GM12878 (cell line): ENCODE data around the gene MCEMP1. TPM values are rescaled to one million over a fixed set of nuclear protein-coding genes. Genes with fewer than 3 reads are reported as not detected.
A peak's percentile ranks its signal among the peaks of the same experiment; 100 is the strongest.

Source experiments
- ATF7 ChIP-seq: fragments of 450-650 bp; IDR thresholded peaks from 2 replicates; pipeline ENCODE4 v1.6.1; 2016; ENCODE audit warnings: low read depth, mild to moderate bottlenecking
- BCL11A ChIP-seq: IDR thresholded peaks from 2 replicates; pipeline ENCODE4 v1.6.1; 2011; ENCODE audit warnings: low read depth, low read length
- CHD2 ChIP-seq: IDR thresholded peaks from 2 replicates; pipeline ENCODE4 v1.6.1; 2011; ENCODE audit warnings: low read depth, low read length, improper control_type of control experiment, borderline replicate concordance
- CTCF ChIP-seq, 3 experiments: IDR thresholded peaks in 2 of 3; conservative IDR thresholded peaks in 1 of 3; 2 replicates each; pipeline ENCODE4 v1.5.1; 2011; ENCODE audit warnings: low read depth in 3 of 3, low read length in 3 of 3, mild to moderate bottlenecking in 3 of 3, control low read depth in 2 of 3, moderate library complexity in 2 of 3, inconsistent platforms in 1 of 3, mixed read lengths in 1 of 3; ENCODE audit not compliant: control insufficient read depth in 2 of 3, insufficient read depth in 1 of 3; ENCODE audit errors: extremely low read depth in 1 of 3
- EGR1 ChIP-seq, 2 experiments: IDR thresholded peaks; 1 replicate in 1 of 2; 2 replicates in 1 of 2; pipeline ENCODE4 v1.6.1; 2011 to 2012; ENCODE audit warnings: low read depth in 2 of 2, low read length in 2 of 2, borderline replicate concordance in 1 of 2, mild to moderate bottlenecking in 1 of 2, moderate library complexity in 1 of 2
- HDAC2 ChIP-seq: fragments of 200-600 bp; sonication (generic); IDR thresholded peaks from 2 replicates; pipeline ENCODE4 v1.6.1; 2017
- HDAC6 ChIP-seq: fragments of 200-600 bp; sonication (generic); IDR thresholded peaks from one replicate; pipeline ENCODE4 v1.8.0; 2017; ENCODE audit warnings: antibody characterized with exemption; ENCODE audit not compliant: unreplicated experiment
- IKZF2 ChIP-seq, 2 experiments: fragments of 450-650 bp; IDR thresholded peaks; 2 replicates each; pipeline ENCODE4 v1.6.1; 2017; ENCODE audit warnings: mild to moderate bottlenecking in 2 of 2, moderate library complexity in 2 of 2
- JUNB ChIP-seq: IDR thresholded peaks from 2 replicates; pipeline ENCODE4 v1.6.1; 2016; ENCODE audit warnings: antibody characterized with exemption, mild to moderate bottlenecking
- NFYB ChIP-seq: IDR thresholded peaks from 2 replicates; pipeline ENCODE4 v1.6.1; 2011; ENCODE audit warnings: low read depth, mild to moderate bottlenecking, low read length, improper control_type of control experiment, moderate library complexity; ENCODE audit not compliant: insufficient read depth
- NRF1 ChIP-seq: conservative IDR thresholded peaks from 2 replicates; pipeline ENCODE4 v1.6.1; 2011; ENCODE audit warnings: mild to moderate bottlenecking, low read depth, low read length, improper control_type of control experiment
- SMAD1 ChIP-seq: fragments of 450-650 bp; IDR thresholded peaks from 2 replicates; pipeline ENCODE4 v1.6.1; 2018; ENCODE audit warnings: mild to moderate bottlenecking, low read depth; ENCODE audit not compliant: partially characterized antibody
- STAT3 ChIP-seq: IDR thresholded peaks from 2 replicates; pipeline ENCODE4 v1.6.1; 2011; ENCODE audit warnings: low read depth, low read length, improper control_type of control experiment
- SUPT20H ChIP-seq: IDR thresholded peaks from 2 replicates; pipeline ENCODE4 v1.6.1; 2011; ENCODE audit warnings: low read depth, mild to moderate bottlenecking, low read length, moderate library complexity, borderline replicate concordance; ENCODE audit not compliant: control insufficient read depth
- TCF7 ChIP-seq: IDR thresholded peaks from 2 replicates; pipeline ENCODE4 v1.6.1; 2014; ENCODE audit warnings: antibody characterized with exemption, borderline replicate concordance
- ZBTB11 ChIP-seq: fragments of 450-650 bp; formaldehyde crosslinking; IDR thresholded peaks from 2 replicates; pipeline ENCODE4 v1.5.0; 2022; ENCODE audit warnings: mild to moderate bottlenecking, missing genetic modification characterization
- ZBTB40 ChIP-seq: fragments of 450-650 bp; IDR thresholded peaks from 2 replicates; pipeline ENCODE4 v1.6.1; 2016; ENCODE audit warnings: mild to moderate bottlenecking, moderate library complexity, borderline replicate concordance
- polyA plus RNA-seq, 11 experiments: library from polyadenylated mRNA; depleted of rRNA in 4 of 11; unstranded in 6 of 11; stranded (reverse) in 5 of 11; fragments of >200 nt; fragmentation: Nextera tagmentation in 4 of 11; fragmentation: Illumina TruSeq in 1 of 11; extraction: Ambion mirVana in 4 of 11; extraction: Trizol in 1 of 11; gene quantifications; 1 replicate in 1 of 11; 2 replicates in 10 of 11; pipeline versions ENCODE4 v1.2.1 to v1.2.3, GENCODE V29; 2011 to 2016; ENCODE audit warnings: inconsistent platforms in 2 of 11, missing spikeins in 2 of 11, low read depth in 1 of 11
- total RNA-seq, 4 experiments: library from RNA; depleted of rRNA in 3 of 4; stranded (reverse); fragments of >200 nt in 3 of 4; fragmentation: Illumina TruSeq in 1 of 4; extraction: Trizol in 1 of 4; gene quantifications; 2 replicates each; pipeline versions ENCODE4 v1.2.1 to v1.2.3, GENCODE V29; 2013 to 2021
- TF ChIP-seq, protein P1 (sequence below): fragments of 450-650 bp; IDR thresholded peaks from 2 replicates; pipeline ENCODE4 v1.6.1; 2017; ENCODE audit warnings: mild to moderate bottlenecking, low read depth, inconsistent platforms; ENCODE audit not compliant: poor library complexity, severe bottlenecking

Gene MCEMP1
- total and polyA plus RNA-seq, 10 of the 15 experiments (the other 5 are each of a cell fraction or from before 2014, with no cell fraction given), result 0.08 to 0.55 (median 0.26) TPM; not detected in 1

DNA sequence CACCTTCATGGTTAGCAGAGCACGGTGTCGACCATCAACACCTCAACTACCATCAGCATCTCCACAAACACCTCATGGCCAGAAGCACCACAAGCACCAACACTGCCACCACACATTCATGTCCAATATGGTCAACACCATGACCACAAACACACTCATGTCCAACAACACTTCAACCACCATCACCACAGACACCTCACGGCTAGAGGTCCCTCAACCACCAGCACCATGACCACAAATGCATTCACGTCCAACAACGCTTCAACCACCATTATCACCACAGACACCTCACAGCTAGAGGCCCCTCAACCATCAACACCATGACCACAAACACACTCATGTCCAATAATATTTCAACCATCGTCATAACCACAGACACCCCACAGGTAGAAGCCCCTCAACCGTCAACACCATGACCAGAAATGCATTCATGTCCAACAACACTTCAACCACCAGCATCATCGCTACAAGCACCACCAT is 13.9 kb downstream of the MCEMP1 start (continued):
- TF ChIP-seq ZBTB40 (no peak), ATF7 (peak; percentile 84; the same call in 1 of the 2 replicates), BCL11A (peak; percentile 80), EGR1 (IDR thresholded peaks at IDR 0.05; ENCODE audit: borderline replicate concordance in 1 of 2, low read depth in 2 of 2, low read length in 2 of 2) (no peak), STAT3 (no peak), ZBTB11 (CRISPR knock-in tag) (no peak), CHD2 (no peak), HDAC6 (no peak), NRF1 (no peak), NFYB (no peak), SUPT20H (no peak), TCF7 (no peak), SMAD1 (peak; percentile 82), CTCF (IDR thresholded peaks at IDR 0.05 in 2 of 3, conservative IDR thresholded peaks at IDR 0.05 in 1 of 3; ENCODE audit: control insufficient read depth in 2 of 3, extremely low read depth in 1 of 3, insufficient read depth in 1 of 3, low read depth in 3 of 3, low read length in 3 of 3) (no peak), IKZF2 (IDR thresholded peaks at IDR 0.05) (peak; percentile 90 to 96), HDAC2 (no peak), JUNB (no peak)
- TF ChIP-seq, protein P1, sequence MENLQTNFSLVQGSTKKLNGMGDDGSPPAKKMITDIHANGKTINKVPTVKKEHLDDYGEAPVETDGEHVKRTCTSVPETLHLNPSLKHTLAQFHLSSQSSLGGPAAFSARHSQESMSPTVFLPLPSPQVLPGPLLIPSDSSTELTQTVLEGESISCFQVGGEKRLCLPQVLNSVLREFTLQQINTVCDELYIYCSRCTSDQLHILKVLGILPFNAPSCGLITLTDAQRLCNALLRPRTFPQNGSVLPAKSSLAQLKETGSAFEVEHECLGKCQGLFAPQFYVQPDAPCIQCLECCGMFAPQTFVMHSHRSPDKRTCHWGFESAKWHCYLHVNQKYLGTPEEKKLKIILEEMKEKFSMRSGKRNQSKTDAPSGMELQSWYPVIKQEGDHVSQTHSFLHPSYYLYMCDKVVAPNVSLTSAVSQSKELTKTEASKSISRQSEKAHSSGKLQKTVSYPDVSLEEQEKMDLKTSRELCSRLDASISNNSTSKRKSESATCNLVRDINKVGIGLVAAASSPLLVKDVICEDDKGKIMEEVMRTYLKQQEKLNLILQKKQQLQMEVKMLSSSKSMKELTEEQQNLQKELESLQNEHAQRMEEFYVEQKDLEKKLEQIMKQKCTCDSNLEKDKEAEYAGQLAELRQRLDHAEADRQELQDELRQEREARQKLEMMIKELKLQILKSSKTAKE, result peak; percentile 73
